ENCODE data around the gene PUS1.
"Not testable (repeated sequence)": the region's sequence is repeated elsewhere in the genome, so short reads cannot be mapped to it uniquely, and the experiment has no call there.

Gene PUS1

DNA sequence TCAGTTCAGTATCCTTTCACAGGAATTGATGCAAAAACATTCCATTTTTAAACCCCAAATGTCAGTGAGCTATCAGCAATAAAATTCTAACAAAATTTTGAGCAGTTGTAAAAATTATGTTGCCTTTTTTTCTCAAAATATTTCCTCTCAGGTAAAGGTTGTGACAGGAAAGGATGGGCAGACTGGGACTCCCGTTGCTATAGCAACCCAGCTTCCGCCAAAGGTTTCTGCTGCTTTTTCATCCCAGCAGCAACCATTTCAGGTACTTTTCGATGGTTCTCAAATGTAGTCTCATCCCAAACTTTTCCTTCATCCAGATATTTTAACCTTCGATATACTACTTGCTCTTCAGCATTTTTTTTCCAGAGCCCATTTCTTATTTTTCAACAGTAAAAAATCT, 34.3 kb downstream of the PUS1 start:
- no peak for DNase-seq

DNA sequence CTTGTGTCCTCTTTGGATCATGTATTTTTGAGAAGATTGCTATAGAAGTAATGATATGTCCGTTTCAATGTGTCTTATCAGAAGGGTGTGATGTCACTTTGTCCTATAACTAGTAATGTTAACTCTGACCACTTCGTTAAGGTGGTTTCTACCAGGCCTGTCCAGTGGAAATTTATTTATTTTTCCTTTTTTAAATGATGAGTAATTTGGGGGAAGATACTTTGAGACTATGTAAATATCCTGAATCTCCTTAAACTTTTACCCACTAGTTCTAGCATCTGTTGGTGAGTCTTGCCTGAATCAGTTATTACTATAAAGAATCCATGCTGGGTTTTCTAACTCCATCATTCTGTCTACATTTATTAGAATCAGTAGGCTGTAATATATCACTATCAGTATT, 36.0 kb downstream of the PUS1 start:
- no peak for DNase-seq

DNA sequence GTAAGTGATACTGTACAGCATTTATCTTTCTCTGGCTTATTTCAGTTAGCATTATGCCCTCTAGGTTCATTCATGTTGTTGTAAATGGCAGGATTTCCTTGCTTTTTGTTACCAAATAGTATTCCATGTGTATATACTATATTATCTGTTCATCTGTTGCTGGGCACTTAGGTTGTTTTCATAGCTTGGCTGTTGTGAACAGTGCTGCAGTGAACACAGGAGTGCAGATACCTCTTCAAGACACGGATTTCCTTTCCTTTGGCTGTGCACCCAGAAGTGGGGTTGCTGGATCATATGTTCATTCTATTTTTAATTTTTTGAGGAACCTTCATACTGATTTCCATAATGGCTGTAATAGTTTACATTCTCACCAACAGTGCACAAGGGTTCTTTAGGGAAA, 42.1 kb downstream of the PUS1 start:
- DNase-seq, result no peak

DNA sequence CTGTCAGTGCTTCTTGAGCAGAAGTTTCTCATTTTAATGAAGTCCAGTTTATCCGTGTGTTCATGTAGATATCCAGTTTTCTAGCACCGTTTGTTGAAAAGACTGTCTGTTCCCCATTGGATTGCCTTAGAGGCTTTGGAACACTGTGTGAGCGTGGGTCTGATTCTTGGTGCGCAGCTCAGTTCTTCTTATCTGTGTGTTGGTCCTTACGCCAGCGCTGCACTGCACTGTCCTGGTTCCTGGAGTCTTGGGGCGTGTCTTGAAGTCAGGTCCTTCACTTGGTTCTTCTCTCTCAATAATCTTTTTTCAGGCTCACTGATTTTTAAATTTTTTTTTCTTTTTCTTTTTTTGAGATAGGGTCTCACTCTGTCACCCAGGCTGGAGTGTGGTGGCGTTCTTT, 46.2 kb downstream of the PUS1 start:
- DNase-seq, result no peak

DNA sequence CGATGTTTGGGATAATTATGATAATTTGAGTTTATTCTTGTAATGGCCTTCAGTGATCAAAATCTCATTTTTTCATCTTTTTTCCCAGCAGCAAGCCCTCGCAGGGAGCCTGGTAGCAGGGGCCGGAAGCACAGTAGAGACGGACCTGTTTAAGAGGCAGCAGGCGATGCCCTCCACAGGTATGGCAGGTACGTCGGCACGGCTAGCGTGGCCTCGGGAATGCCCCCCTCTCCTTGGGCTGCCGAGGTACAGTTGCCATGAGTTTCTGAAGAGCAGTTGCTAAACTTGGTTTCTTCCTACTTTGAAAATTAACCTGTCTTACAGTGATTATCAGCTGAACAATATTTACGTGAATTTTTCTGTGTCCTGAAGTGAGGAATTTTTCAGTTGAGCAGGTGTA, 50.5 kb downstream of the PUS1 start:
- no peak for DNase-seq

DNA sequence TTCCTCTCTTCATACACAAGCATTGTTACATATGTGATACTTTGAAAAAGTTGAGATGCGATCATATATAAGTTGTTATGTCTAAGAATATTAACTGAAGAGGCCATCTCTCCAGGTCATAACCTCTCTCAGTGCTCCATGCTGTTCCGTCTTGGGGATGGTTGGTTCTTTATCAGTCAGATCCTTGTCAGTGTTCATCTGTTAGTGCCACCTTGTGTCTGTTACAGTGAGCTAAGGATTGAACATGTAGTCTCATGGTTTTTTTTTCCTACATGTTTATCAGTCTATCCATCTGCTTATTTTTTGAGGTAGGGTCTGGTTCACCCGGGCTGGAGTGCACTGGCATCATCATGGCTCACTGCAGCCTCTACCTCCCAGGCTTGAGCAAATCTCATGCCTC, 51.2 kb downstream of the PUS1 start:
- no peak for DNase-seq

DNA sequence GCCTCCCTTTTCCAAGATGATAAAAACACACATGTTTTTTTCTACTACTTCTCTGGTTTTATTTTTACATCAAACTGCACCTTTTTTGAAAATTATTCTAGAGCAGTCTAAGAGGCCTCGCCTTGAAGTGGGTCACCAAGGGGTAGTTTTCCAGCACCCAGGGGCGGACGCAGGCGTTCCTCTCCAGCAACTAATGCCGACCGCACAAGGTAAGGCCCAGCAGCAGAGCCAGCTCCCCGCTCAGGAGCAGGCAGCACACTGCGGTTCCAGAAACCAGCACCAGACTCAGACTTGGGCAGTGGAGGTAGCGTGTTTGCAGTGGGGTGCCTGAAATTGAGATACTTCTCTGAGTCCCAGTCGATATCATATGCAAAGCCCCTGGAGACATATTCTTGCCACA, 52.3 kb downstream of the PUS1 start:
- no peak for DNase-seq

DNA sequence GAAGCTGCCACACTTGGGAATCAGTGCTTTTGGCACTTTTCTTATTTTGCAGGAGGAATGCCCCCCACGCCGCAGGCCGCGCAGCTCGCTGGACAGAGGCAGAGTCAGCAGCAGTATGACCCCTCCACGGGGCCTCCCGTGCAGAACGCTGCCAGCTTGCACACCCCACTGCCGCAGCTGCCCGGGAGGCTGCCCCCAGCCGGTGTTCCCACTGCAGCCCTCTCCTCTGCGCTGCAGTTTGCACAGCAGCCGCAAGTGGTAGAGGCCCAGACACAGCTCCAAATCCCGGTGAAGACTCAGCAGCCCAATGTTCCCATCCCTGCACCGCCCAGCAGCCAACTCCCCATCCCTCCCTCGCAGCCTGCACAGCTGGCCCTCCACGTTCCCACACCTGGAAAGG, 53.0 kb downstream of the PUS1 start:
- DNase-seq, result no peak

DNA sequence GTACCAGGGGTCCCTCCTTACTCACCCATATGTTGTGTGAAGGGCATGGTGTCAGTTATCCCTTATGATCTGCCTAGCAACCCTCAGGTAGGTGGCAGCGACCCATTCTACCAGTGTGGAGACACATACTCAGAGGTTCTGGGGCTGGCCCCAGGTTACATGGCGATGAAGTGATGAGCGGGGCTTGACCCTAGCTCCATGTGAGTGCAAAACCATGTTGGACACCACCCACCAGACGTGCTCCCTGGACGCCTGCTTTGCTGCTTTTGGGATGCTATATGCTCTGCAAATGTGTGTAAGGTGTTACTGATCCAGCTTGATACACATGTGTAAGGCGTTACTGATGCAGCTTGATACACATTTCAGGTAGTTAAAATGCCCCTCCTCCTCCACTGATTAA, 54.0 kb downstream of the PUS1 start:
- no peak for DNase-seq

DNA sequence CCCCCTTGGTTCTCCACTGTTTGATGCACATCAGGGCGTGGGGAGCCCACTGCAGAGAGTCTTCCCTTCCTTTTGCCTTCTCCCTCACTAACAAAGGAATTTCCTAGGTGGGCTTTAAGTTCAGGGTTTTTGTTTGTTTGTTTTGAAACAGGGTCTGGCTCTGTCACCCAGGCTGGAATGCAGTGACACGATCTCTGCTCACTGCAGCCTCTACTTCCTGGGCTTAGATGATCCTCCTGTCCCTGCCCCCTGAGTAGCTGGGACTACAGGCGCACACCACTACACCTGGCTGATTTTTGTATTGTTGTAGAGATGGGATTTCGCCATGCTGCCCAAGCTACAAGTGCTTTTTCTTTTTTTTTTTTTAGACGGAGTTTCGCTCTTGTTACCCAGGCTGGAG, 54.5 kb downstream of the PUS1 start:
- DNase-seq, result no peak

DNA sequence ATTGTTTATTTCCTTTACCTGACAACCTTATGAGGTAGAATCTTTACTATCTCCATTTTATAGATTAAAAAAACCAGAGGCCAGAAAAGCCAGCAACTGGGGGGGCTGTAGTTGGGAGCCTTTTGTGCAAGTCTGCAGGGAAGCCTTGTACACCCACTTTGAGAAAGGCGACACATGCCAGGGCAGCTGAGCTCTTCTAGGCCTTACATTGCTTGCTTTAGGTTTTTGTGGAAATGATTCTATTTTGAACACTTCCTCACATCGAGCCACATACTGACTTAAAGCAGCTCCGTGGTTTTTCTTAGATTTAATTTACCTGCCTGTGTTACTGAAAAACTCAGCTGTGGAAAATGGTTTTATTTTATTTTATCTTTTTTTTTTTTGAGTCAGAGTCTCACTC, 55.3 kb downstream of the PUS1 start:
- no peak for DNase-seq

DNA sequence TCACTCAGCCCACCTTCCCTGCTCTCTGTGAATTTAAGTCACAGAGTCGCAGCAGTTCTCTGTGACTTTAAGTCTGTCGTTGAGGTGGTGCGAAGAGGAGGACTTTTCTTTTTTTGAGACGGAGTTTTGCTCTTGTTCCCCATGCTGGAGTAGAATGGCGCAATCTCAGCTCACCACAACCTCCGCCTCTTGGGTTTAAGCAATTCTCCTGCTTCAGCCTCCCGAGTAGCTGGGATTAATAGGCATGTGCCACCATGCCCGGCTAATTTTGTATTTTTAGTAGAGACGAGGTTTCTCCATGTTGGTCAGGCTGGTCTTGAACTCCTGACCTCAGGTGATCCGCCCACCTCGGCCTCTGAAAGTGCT, 56.4 kb downstream of the PUS1 start:
- DNase-seq, result not testable (repeated sequence)

DNA sequence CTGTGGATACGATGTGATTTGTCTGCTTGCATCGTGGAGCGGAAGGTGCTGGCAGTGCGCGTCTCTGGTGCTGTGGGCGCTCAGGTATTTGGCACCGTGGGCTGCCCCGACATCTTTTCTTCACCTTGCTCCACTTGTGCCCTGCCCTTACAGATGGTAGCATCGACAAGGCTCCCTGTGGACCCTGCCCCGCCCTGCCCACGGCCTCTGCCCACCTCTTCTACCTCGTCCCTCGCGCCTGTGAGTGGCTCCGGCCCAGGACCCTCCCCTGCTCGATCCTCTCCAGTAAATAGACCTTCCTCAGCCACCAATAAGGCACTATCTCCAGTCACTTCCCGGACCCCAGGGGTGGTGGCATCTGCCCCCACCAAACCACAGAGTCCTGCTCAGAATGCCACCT, 57.3 kb downstream of the PUS1 start:
- DNase-seq, result no peak

DNA sequence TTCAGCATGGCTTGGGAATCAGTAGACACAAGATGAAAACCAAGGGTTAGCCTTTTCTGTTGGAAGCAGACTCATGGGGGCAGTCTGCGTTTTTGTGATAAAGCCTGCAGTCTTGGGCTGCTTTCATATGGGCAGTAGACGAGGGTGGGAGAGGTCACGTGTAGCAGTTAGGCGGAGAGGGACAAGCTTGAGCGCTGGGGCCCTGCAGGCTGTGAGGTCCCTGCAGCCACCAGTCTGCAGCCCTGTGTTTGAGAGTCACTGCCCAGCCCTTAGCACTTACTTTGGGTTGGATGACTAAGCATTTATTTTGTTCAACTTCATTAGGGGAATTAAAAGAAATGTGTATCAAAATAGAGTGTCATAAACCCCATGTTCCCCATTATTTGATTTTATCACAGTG, 57.8 kb downstream of the PUS1 start:
- no peak for DNase-seq

DNA sequence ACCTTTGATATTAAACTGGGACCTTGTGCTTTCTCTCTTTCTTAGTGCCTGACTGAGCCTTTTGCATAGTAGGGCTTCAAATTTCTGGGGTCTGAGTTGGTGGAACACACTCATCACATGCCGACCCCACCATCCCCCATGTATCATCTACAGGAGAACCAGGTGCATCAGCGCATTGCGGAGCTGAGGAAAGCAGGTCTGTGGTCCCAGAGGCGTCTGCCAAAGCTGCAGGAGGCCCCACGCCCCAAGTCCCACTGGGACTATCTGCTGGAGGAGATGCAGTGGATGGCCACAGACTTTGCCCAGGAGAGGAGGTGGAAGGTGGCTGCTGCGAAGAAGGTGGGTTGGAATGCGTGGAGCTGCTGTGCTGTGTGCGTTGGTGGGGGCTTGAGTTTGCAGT, 58.5 kb downstream of the PUS1 start:
- no peak for DNase-seq

DNA sequence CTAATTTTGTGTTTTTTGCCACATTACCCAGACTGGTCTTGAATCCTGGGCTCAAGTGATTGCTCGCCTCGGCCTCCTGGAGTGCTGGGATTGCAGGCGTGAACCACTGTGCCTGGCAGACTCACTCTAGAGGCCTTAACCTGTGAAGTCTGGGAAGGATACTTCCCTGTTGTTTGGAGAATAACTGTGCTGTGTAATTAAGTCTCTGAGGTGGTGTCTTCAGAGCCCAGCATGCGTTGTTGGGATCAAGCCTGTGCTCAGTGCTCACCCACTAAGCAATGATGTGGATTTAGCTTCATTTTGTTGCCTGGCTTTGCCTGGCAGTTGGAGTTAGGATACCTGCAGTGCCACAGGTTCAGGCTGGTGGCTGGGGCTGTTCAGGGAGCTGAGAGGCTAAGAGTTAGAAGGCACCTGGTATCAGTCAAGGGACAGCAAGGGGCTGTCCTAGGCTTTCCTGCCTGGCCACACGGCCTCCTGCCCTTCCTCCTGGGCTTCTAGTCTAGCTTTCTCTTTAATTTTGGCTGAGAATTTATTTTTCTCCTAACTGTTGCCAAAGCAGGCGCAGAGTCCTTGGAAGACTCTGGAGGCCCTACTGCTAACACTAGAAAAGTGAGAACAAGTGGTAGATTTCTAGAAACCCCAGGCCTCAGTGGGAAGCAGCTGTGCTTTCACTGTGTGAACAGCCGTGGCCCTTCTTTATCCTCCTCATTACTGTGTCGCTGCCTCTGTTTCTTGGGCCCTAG, 59.1 kb downstream of the PUS1 start:
- DNase-seq, result no peak

DNA sequence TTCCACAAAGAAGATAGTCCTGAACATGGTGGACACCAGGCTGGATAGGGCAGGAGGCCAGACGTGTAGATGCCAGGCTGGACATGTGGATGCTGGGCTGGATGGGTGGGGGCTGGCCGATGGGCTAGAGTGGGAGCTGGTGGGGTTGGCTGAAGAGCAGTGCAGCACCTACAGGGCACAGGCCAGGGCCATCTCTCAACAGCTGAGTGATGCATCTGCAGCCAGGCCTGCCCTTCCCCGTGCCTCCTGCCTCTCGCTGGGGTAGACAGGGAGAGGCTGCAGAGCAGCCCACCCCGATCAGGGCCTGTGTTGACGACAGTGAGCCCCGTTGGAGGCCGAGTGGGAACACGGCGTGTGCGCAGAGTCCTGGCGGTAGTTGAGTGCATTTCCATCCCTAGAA, 59.9 kb downstream of the PUS1 start:
- no peak for DNase-seq

DNA sequence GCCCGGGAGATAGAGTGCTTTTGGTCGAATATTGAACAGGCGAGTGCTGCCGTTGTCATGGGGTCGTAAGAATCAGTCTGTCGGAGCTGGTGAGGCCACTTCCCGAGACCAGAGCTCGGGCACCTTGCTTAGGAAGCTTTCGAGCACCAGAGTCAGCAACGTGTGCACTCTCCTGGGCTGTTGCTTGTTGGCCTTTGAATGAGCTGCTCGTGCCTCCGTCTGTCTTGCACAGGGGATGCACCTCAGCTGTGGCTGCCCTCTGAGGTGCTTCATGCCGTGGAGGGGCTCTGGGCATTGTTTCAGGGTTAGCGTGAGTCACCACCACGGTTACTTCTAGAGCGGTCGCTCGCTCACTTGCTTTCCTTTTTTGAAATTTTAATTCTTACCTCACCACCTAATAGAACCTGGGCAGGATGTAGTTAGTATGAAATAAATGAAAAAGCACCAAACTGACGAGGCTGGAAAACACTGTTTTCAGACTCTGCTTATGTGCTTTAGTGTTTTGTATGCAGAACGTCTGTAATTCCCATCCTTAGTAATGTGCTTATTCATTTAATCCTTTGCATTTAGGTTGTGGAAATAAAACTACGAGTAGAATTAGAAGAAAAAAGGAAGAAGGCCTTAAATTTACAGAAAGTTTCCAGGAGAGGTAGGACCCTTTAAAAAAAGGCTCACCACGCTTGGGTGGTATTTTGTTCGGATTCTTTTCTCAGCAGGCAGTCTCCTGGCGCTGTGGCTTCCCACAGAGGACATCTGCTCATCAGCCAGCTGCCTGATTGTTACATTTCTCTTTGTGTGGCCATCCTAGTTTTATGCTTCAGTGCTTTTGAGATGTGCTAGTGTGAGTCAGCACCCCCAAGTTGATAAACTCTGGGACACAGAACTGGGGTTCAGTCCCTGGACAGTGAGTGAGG, 61.2 kb downstream of the PUS1 start:
- no peak for DNase-seq

DNA sequence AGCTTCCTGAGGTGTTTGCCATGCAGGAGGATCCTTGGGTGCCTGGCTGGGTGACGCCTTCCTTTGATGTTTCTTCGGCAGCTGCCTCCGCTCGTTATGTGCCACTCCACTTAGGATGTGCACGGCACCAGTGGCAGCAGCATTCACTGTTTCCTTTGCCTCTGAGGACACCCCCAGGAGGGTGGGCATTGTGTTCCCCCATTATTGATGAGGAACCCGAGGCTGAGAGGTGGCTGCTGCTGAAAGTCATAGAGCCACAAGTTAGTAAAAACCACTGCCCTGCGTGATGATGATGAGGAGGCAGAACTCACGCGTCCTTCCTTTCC, 61.9 kb downstream of the PUS1 start:
- no peak for DNase-seq

DNA sequence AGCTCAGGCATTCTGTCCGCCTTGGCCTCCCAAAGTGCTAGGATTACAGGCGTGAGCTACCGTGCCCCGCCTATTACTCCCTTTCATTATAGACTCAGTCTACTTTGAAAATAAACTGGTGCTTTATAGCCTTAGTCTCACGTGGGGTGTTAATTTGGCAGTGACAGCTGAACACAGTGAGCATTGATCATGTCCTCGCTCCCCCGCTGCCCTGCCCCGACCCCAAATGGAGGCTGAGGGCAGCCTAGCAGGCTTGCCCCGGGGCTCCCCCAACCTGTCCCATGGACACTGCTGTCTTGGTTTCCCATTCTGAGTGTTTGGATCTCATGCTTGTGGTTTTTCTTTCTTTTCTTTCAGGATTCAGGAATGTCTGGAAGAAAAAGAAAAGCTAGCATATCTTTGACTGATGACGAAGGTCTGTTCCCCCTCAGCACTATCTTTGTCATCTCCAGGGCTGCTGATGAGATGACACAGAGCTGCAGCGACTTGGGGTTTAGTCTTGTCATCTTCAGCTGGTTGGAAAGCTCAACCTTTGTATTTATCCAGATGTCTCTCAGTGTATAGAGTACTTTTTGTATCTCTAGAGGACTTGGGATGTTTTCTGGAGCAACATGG, 62.8 kb downstream of the PUS1 start:
- DNase-seq, result no peak

DNA sequence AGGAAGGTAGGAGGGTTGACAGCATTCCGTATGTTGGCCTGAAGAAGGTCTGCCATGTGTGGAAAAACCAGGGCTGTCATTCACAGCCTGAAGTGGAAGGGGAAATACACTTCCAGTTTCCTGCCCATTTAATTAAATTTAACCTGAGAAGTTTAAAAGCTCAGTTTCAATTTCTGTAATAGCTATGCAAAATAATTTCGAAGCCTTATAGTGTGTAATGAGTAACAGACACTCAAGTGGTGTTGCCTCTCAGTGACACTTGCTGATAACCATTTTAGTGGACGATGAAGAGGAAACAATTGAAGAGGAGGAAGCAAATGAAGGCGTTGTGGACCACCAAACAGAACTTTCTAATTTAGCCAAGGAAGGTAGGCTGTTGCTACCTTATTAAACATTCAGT, 65.5 kb downstream of the PUS1 start:
- DNase-seq, result no peak

All from stimulated activated naive CD4-positive, alpha-beta T cell treated with Interleukin-2 at 50 U/mL for 16 hours (primary cell).